ENCODE data around the gene PNLDC1.

Gene PNLDC1

DNA sequence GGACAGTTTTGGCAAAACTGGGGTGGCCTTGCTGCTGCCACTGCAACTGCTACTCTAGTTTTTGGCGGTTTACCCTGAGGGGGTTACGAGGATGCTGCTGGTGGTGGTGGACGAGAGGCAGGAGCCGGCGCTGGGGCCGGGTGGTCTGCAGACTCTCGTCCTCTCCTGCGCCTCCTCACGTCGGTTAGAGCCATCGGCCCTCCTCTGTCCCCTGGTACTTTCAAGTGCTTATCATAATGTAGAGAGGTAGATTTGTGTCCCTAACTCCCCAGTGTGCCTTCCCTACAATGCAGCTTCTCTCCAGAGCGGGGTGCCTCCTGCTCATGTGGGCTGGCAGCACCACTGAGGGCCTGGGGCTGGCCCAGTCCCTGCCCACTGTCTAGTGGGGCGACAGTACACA lies 25.9 kb downstream of the PNLDC1 start:
- Histone ChIP-seq H3K27me3 (ENCODE audit: control insufficient read depth in 1 of 2, insufficient read depth in 2 of 2, low read length in 2 of 2) (no peaks in the 10 kb centered on the region), H3K4me3 (ENCODE audit: low read depth in 1 of 2, low read length in 2 of 2) (no peak overlapping the region), H3K9me3 (ENCODE audit: low read length) (no peaks in the 10 kb centered on the region), H3K36me3 (ENCODE audit: insufficient read depth, low read length) (no peaks in the 10 kb centered on the region), H3K4me1 (ENCODE audit: insufficient read depth, low read length) (no peaks in the 10 kb centered on the region), H3K27ac (ENCODE audit: low read depth, low read length) (no peak overlapping the region), H3K9ac (ENCODE audit: low read length) (no peak overlapping the region)

DNA sequence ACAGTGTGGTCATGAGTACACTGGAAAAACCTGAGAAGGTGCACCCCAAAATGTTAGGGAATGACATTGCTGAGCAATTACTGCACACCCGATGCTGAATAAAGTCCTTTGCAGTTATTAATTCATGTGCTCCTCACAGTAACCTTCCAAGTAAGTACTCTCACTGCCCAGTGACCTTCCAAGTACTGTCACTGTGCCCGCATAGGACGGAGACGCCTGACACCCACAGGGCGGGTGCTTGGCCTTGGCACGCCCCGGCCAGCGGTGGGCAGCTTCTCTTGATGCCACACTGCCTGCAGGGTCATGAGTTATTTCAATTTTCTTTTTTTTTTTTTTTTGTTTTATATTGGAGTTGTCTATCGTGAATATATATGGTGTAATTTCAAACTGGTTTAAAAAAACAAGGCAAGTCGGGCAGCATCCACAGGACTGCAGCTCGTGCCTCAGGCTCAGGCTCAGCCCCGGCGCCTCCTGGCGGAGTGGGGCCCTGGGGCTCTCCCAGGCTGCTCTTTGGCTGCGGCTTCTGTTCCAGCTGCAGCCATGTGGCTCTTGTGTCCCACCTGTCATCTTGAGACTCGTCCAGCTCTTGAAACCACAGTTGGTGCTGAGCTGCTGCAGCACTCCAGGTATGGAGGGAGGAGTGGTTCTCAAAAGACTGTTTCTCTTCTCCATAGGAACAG lies 27.0 kb downstream of the PNLDC1 start:
- H3K9ac ChIP-seq (ENCODE audit: low read length), result no peak overlapping the region
- no peak overlapping the region for H3K27ac ChIP-seq (ENCODE audit: low read depth, low read length)
- H3K4me3 ChIP-seq (ENCODE audit: low read depth in 1 of 2, low read length in 2 of 2), result no peak overlapping the region
- no peaks in the 10 kb centered on the region for H3K27me3 ChIP-seq (ENCODE audit: control insufficient read depth in 1 of 2, insufficient read depth in 2 of 2, low read length in 2 of 2)
- H3K9me3 ChIP-seq (ENCODE audit: low read length), result no peaks in the 10 kb centered on the region
- no peaks in the 10 kb centered on the region for H3K36me3 ChIP-seq (ENCODE audit: insufficient read depth, low read length)
- H3K4me1 ChIP-seq (ENCODE audit: insufficient read depth, low read length), result no peaks in the 10 kb centered on the region

DNA sequence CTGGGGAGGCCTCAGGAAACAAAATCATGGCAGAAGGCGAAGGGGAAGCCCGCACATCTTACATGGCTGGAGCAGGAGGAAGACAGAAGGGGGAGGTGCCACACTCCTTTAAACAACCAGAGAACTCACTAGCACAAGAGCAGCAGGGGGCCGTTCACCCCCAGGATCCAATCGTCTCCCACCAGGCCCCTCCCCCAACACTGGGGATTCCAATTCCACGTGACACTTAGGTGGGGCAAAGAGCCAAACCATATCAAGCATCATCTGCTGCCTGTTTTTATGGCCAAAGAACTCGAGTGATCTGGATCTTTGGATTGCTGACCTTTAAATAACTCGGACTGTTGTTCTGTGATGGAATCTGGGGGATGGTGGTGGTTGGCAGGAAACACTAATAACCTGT lies 28.0 kb downstream of the PNLDC1 start:
- Histone ChIP-seq H3K9me3 (ENCODE audit: low read length) (no peaks in the 10 kb centered on the region), H3K27me3 (ENCODE audit: control insufficient read depth in 1 of 2, insufficient read depth in 2 of 2, low read length in 2 of 2) (no peaks in the 10 kb centered on the region), H3K4me3 (ENCODE audit: low read depth in 1 of 2, low read length in 2 of 2) (no peak overlapping the region), H3K9ac (ENCODE audit: low read length) (no peak overlapping the region), H3K4me1 (ENCODE audit: insufficient read depth, low read length) (no peaks in the 10 kb centered on the region), H3K36me3 (ENCODE audit: insufficient read depth, low read length) (no peaks in the 10 kb centered on the region), H3K27ac (ENCODE audit: low read depth, low read length) (no peak overlapping the region)

DNA sequence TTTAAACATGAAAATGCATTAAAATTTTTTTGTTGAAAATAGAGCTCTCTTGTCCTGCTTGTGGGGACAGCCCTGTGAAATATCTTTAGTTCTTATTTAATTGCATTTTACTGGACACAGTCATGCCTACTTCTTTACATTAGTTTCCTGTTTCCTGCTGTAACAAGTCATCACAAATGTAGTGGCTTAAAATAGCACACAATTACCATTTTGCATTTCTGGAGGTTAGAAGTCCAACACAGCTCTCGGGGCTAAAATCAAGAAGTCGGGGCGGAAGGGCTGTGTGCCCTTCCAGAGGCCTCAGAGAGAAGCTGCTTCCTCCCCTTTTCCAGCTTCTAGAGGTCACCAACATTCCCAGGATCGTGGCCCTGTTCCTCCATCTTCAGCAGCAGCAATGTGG lies 29.4 kb downstream of the PNLDC1 start:
- Histone ChIP-seq H3K27ac (ENCODE audit: low read depth, low read length) (no peak overlapping the region), H3K9ac (ENCODE audit: low read length) (no peak overlapping the region), H3K9me3 (ENCODE audit: low read length) (no peaks in the 10 kb centered on the region), H3K4me1 (ENCODE audit: insufficient read depth, low read length) (no peaks in the 10 kb centered on the region), H3K36me3 (ENCODE audit: insufficient read depth, low read length) (no peaks in the 10 kb centered on the region), H3K4me3 (ENCODE audit: low read depth in 1 of 2, low read length in 2 of 2) (no peak overlapping the region), H3K27me3 (ENCODE audit: control insufficient read depth in 1 of 2, insufficient read depth in 2 of 2, low read length in 2 of 2) (no peaks in the 10 kb centered on the region)

DNA sequence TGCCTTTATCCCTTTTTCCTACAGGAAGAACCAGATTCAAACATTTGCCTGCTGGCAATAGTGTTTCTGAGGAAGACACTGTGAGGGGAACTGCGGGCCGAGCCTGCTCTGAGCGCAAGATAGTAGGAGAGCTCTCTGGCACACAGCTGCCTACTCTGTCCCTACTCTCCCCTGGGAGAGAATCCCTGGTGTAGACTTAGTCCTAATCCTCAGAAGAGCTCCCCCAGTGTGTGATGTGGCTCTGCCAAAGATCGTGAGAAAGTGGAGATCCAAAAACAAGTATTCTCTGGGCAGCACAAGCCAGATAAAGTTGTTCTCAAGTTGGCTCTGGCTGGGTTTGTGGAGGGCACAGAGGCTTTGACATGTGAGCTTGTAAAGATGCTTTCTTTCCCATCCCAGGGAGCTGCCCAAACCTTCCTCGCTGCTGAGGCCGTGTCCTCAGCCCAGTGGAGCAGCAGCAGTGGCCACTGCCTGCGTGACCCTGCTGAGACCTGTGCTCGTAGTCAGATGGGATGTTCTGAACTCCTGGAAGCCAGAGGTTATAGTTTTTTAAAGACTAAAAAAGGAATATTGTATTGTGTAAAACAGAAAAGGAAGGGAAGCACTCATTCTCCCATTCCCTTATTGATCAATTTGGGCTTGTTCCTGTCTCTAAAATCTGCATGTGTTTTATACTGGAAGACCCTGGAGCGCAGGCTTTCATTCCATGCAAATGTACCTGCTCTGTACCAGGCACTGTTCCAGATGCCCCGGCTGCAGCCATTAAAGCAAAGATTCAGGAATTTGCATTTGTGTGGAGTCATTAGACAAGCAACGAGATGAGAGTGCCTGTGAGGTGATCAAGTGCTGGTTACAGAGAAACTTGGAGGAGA lies 30.7 kb downstream of the PNLDC1 start:
- Histone ChIP-seq H3K36me3 (ENCODE audit: insufficient read depth, low read length) (no peaks in the 10 kb centered on the region), H3K4me3 (ENCODE audit: low read depth in 1 of 2, low read length in 2 of 2) (no peak overlapping the region), H3K9me3 (ENCODE audit: low read length) (no peaks in the 10 kb centered on the region), H3K27ac (ENCODE audit: low read depth, low read length) (no peak overlapping the region), H3K4me1 (ENCODE audit: insufficient read depth, low read length) (no peaks in the 10 kb centered on the region), H3K27me3 (ENCODE audit: control insufficient read depth in 1 of 2, insufficient read depth in 2 of 2, low read length in 2 of 2) (no peaks in the 10 kb centered on the region), H3K9ac (ENCODE audit: low read length) (no peak overlapping the region)

GRCh38 chr6:159831373-159831679 lies 31.2 kb downstream of the PNLDC1 start:
- Histone ChIP-seq H3K4me3 (ENCODE audit: low read depth in 1 of 2, low read length in 2 of 2) (no peak overlapping the region), H3K27ac (ENCODE audit: low read depth, low read length) (no peak overlapping the region), H3K4me1 (ENCODE audit: insufficient read depth, low read length) (no peaks in the 10 kb centered on the region)

DNA sequence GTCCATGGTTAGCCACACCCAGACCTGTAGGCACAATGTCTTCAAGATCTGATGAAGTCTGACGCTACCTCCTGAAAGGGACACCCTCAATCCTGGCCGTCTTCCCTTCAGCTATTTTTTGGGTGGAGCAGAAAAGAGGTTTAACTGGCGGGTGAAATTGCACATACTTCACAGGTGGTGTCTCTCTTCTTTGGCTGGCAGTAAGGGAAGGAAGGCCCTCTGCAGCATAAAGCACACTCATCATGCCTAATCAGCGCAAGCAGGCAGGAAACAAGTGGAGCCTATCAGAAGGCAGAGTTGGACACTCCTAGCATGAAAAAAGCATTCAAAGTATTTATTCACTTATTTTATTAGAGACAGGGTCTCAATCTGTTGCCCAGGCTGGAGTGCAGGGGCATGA lies 32.9 kb downstream of the PNLDC1 start:
- no peak overlapping the region for H3K9ac ChIP-seq (ENCODE audit: low read length)
- no peaks in the 10 kb centered on the region for H3K9me3 ChIP-seq (ENCODE audit: low read length)
- no peaks in the 10 kb centered on the region for H3K4me1 ChIP-seq (ENCODE audit: insufficient read depth, low read length)
- H3K36me3 ChIP-seq (ENCODE audit: insufficient read depth, low read length), result no peaks in the 10 kb centered on the region
- no peaks in the 10 kb centered on the region for H3K27me3 ChIP-seq (ENCODE audit: control insufficient read depth in 1 of 2, insufficient read depth in 2 of 2, low read length in 2 of 2)
- no peak overlapping the region for H3K4me3 ChIP-seq (ENCODE audit: low read depth in 1 of 2, low read length in 2 of 2)
- no peak overlapping the region for H3K27ac ChIP-seq (ENCODE audit: low read depth, low read length)

More at GRCh38 chr6:159831373-159831679, 31.2 kb downstream of the PNLDC1 start:
- Histone ChIP-seq H3K9ac (ENCODE audit: low read length) (no peak overlapping the region), H3K27me3 (ENCODE audit: control insufficient read depth in 1 of 2, insufficient read depth in 2 of 2, low read length in 2 of 2) (no peaks in the 10 kb centered on the region), H3K36me3 (ENCODE audit: insufficient read depth, low read length) (no peaks in the 10 kb centered on the region), H3K9me3 (ENCODE audit: low read length) (no peaks in the 10 kb centered on the region)

DNA sequence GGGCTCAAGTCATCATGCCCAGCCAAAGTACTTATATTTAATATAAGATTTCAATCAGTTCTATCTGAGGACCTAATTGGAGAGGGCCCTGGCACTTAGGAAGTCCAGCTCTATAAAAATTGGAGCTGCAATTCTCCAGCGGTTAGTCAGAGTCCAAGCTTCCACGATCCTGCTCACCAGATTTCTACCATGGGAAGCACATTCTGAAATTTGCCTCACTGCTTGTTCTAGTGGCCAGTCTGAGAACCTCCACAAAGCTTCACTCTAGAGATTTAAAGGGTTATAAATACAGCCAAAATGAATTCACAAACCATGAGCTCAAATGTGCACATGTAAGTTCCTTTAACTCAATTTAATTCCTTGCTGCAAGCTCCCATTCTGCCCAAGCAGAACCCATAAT lies 33.5 kb downstream of the PNLDC1 start:
- Histone ChIP-seq H3K9ac (ENCODE audit: low read length) (no peak overlapping the region), H3K9me3 (ENCODE audit: low read length) (no peaks in the 10 kb centered on the region), H3K27ac (ENCODE audit: low read depth, low read length) (no peak overlapping the region), H3K4me3 (ENCODE audit: low read depth in 1 of 2, low read length in 2 of 2) (no peak overlapping the region), H3K4me1 (ENCODE audit: insufficient read depth, low read length) (no peaks in the 10 kb centered on the region), H3K36me3 (ENCODE audit: insufficient read depth, low read length) (no peaks in the 10 kb centered on the region), H3K27me3 (ENCODE audit: control insufficient read depth in 1 of 2, insufficient read depth in 2 of 2, low read length in 2 of 2) (no peaks in the 10 kb centered on the region)

DNA sequence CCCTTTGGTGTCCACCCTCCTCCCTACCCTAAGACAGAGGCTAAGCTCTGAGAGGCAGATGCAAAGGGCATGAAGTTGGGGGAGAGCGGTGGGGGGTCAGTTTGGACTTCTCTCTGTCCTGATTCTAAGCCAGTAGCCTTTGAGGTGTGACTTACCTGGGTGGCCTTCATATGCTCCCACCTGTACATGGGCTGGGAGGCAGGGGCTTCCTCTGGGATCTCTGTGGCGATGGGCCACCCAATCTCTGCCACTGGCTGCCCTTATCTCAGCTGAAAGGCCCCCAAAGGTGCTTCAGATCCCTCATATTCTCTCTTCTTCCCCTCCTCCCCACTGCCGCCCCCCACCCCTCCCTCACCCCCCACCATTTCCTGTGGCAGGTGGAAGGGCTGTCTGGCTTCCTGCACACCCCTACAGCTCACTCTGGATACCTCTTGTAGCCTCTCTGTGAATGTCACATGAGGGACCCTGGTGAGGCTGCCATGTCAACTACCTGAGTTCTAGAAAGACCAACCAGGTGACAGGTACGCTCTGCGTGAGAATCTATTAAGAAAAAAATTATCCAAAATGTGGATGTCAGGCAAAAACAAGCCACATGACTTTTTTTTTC lies 34.0 kb downstream of the PNLDC1 start:
- H3K27ac ChIP-seq (ENCODE audit: low read depth, low read length), result no peak overlapping the region
- H3K27me3 ChIP-seq (ENCODE audit: control insufficient read depth in 1 of 2, insufficient read depth in 2 of 2, low read length in 2 of 2), result no peaks in the 10 kb centered on the region
- H3K36me3 ChIP-seq (ENCODE audit: insufficient read depth, low read length), result no peaks in the 10 kb centered on the region
- H3K9me3 ChIP-seq (ENCODE audit: low read length), result no peaks in the 10 kb centered on the region
- H3K4me3 ChIP-seq (ENCODE audit: low read depth in 1 of 2, low read length in 2 of 2), result no peak overlapping the region
- no peak overlapping the region for H3K9ac ChIP-seq (ENCODE audit: low read length)
- H3K4me1 ChIP-seq (ENCODE audit: insufficient read depth, low read length), result no peaks in the 10 kb centered on the region

- H3K4me3 ChIP-seq (ENCODE audit: low read depth in 1 of 2, low read length in 2 of 2), result no peak overlapping the region
- no peaks in the 10 kb centered on the region for H3K4me1 ChIP-seq (ENCODE audit: insufficient read depth, low read length)
- H3K27ac ChIP-seq (ENCODE audit: low read depth, low read length), result no peak overlapping the region
- no peaks in the 10 kb centered on the region for H3K36me3 ChIP-seq (ENCODE audit: insufficient read depth, low read length)
- H3K9me3 ChIP-seq (ENCODE audit: low read length), result no peaks in the 10 kb centered on the region
- no peaks in the 10 kb centered on the region for H3K27me3 ChIP-seq (ENCODE audit: control insufficient read depth in 1 of 2, insufficient read depth in 2 of 2, low read length in 2 of 2)
- H3K9ac ChIP-seq (ENCODE audit: low read length), result no peak overlapping the region
These were observed 36.8 kb downstream of the PNLDC1 start for GRCh38 chr6:159836718-159837490.

- Histone ChIP-seq H3K9ac (ENCODE audit: low read length) (no peak overlapping the region), H3K9me3 (ENCODE audit: low read length) (no peaks in the 10 kb centered on the region), H3K4me1 (ENCODE audit: insufficient read depth, low read length) (no peaks in the 10 kb centered on the region), H3K4me3 (ENCODE audit: low read depth in 1 of 2, low read length in 2 of 2) (no peak overlapping the region), H3K27me3 (ENCODE audit: control insufficient read depth in 1 of 2, insufficient read depth in 2 of 2, low read length in 2 of 2) (no peaks in the 10 kb centered on the region), H3K36me3 (ENCODE audit: insufficient read depth, low read length) (no peaks in the 10 kb centered on the region), H3K27ac (ENCODE audit: low read depth, low read length) (no peak overlapping the region)
These were observed 37.4 kb downstream of the PNLDC1 start for GRCh38 chr6:159837511-159837910.
